ENCODE data around the gene CLEC3B. TPM values are rescaled to one million over a fixed set of nuclear protein-coding genes. Genes with fewer than 3 reads are reported as not detected.

The CLEC3B gene
- total RNA-seq, 1 donor from 2014 or later, result not detected

- no peak for TF ChIP-seq CTCF (IDR thresholded peaks at IDR 0.05; ENCODE audit: partially characterized antibody, unreplicated experiment)
- peaks cover 2% of the 10 kb centered on the region for H3K9me3 Mint-ChIP-seq (ENCODE audit: unreplicated experiment)
- H3K4me1 Mint-ChIP-seq (ENCODE audit: low read depth, unreplicated experiment), result peaks cover 17% of the 10 kb centered on the region
- H3K27ac Mint-ChIP-seq (ENCODE audit: unreplicated experiment), result no peak overlapping the region
- peaks cover 2% of the 10 kb centered on the region for H3K27me3 Mint-ChIP-seq (ENCODE audit: unreplicated experiment)
- DNase-seq, result no peak
- H3K36me3 Mint-ChIP-seq (ENCODE audit: unreplicated experiment), result peaks cover 6% of the 10 kb centered on the region
- no peak overlapping the region for H3K4me3 Mint-ChIP-seq (ENCODE audit: unreplicated experiment)
These were observed 36.3 kb upstream of the CLEC3B start for GRCh38 chr3:44989636-44990373.

GRCh38 chr3:44991326-44991725 lies 34.8 kb upstream of the CLEC3B start:
- no peak for DNase-seq
- Mint-ChIP-seq H3K36me3 (ENCODE audit: unreplicated experiment) (no peaks in the 10 kb centered on the region), H3K4me3 (ENCODE audit: unreplicated experiment) (no peak overlapping the region), H3K9me3 (ENCODE audit: unreplicated experiment) (peaks cover 5% of the 10 kb centered on the region), H3K27ac (ENCODE audit: unreplicated experiment) (no peak overlapping the region), H3K27me3 (ENCODE audit: unreplicated experiment) (peaks cover 2% of the 10 kb centered on the region), H3K4me1 (ENCODE audit: low read depth, unreplicated experiment) (peaks cover 28% of the 10 kb centered on the region)
- no peak for TF ChIP-seq CTCF (IDR thresholded peaks at IDR 0.05; ENCODE audit: partially characterized antibody, unreplicated experiment)

GRCh38 chr3:44992555-44993470 lies 33.3 kb upstream of the CLEC3B start:
- TF ChIP-seq CTCF (IDR thresholded peaks at IDR 0.05; ENCODE audit: partially characterized antibody, unreplicated experiment), result peak; percentile 97
- Mint-ChIP-seq H3K27me3 (ENCODE audit: unreplicated experiment) (peaks cover 2% of the 10 kb centered on the region), H3K27ac (ENCODE audit: unreplicated experiment) (peak overlapping the region; percentile 80), H3K9me3 (ENCODE audit: unreplicated experiment) (peaks cover 5% of the 10 kb centered on the region), H3K4me1 (ENCODE audit: low read depth, unreplicated experiment) (peaks cover 40% of the 10 kb centered on the region), H3K36me3 (ENCODE audit: unreplicated experiment) (no peaks in the 10 kb centered on the region), H3K4me3 (ENCODE audit: unreplicated experiment) (no peak overlapping the region)
- peak; percentile 65 for DNase-seq

GRCh38 chr3:44993471-44994205 lies 32.5 kb upstream of the CLEC3B start:
- Mint-ChIP-seq H3K4me3 (ENCODE audit: unreplicated experiment) (peak overlapping the region; percentile 57), H3K36me3 (ENCODE audit: unreplicated experiment) (no peaks in the 10 kb centered on the region), H3K9me3 (ENCODE audit: unreplicated experiment) (peaks cover 5% of the 10 kb centered on the region), H3K27me3 (ENCODE audit: unreplicated experiment) (peaks cover 2% of the 10 kb centered on the region), H3K27ac (ENCODE audit: unreplicated experiment) (peak overlapping the region; percentile 80), H3K4me1 (ENCODE audit: low read depth, unreplicated experiment) (peaks cover 42% of the 10 kb centered on the region)
- DNase-seq, result no peak
- no peak for TF ChIP-seq CTCF (IDR thresholded peaks at IDR 0.05; ENCODE audit: partially characterized antibody, unreplicated experiment)

Data from glutamatergic neuron (in vitro differentiated cells).